ENCODE results near the gene MCRS1.

DNA sequence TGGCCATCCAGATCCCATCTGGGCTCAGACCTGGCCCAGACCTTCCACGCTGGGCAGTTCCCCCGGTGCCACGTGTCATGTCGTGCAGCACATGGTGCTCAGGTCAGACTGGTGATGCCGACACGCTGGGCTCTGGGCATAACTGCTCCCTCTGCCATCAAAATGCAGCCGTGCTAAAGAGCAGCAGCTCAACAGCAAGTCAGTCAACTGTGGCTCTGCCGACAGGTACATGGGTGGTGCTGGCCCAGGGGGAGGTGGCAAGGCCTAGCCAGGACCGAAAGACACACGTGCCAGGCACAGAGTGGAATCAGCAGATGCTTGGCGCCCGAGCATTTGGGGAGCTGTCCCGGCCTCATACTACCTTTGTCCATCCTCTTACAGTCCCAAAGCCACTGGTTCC is 1.6 kb downstream of the MCRS1 start:
- no peak for TF ChIP-seq POLR2AphosphoS5 (IDR thresholded peaks at IDR 0.05; ENCODE audit: low read depth, low read length)
- TF ChIP-seq POLR2A (IDR thresholded peaks at IDR 0.05; ENCODE audit: low read depth, low read length), result no peak; the same call in 1 of the 2 replicates

Data from GM12892 (cell line).